Cerebellar nuclear complex (tissue), 1 donor: ENCODE measurements around the gene CTNNA3.

Experiments
- DNase-seq, 2 experiments: peaks; one replicate each; lab custom pipeline; 2025; lab: John Stamatoyannopoulos, UW

CTNNA3 gene

DNA sequence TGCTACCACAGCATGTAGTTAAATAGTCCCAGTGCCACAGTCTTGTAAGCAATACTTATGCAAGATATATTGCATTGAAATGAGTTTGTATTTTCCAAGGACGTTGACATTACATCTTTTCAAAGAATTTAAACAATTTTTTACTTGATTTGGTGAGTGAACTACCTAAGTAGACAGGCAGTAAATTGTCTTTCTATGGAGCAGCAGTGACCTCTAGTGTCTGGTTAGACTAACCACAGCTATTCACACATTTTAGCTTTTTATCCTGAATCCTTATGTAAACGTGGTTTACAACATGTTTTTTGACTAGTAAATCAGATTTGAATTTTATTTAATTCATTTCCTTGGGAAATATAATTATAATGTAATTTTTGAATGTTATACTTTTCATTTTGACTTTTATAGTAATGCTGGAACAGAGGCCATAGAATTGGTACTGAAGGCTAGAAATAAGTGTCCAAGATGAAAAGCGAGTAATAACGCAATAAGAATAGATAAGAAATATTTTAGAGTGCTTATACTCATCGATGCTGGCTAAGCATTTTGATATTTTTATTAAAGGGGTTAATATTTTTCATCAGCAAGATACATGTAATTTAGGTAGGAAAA lies 764.6 kb downstream of the CTNNA3 start:
- peak in 1 of 2 experiments; percentile 40 for DNase-seq

DNA sequence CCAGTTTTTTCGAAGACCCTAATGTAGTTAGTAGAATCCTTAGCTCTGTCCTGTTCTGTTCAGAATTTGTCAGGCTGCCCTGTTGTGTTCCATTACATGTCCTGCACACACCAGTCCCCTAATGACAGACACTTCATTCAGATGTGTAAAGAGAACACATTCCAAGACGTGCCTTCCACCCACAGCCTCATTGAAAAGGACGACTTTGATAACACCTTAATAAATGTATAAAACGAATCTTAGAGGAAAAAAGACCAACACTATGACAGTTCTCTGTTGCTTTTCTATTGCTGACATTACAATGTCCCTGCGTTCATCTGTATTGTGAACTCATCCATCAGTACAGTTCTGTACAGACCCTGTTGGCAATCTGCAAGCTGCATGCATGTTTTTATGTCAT lies 766.6 kb downstream of the CTNNA3 start:
- DNase-seq = no peak

- DNase-seq = no peak
Observed at GRCh38 chr10:66928776-66929175, 767.2 kb downstream of the CTNNA3 start.

GRCh38 chr10:66927971-66928770 lies 767.8 kb downstream of the CTNNA3 start:
- DNase-seq = peak in 1 of 2 experiments; percentile 49

DNA sequence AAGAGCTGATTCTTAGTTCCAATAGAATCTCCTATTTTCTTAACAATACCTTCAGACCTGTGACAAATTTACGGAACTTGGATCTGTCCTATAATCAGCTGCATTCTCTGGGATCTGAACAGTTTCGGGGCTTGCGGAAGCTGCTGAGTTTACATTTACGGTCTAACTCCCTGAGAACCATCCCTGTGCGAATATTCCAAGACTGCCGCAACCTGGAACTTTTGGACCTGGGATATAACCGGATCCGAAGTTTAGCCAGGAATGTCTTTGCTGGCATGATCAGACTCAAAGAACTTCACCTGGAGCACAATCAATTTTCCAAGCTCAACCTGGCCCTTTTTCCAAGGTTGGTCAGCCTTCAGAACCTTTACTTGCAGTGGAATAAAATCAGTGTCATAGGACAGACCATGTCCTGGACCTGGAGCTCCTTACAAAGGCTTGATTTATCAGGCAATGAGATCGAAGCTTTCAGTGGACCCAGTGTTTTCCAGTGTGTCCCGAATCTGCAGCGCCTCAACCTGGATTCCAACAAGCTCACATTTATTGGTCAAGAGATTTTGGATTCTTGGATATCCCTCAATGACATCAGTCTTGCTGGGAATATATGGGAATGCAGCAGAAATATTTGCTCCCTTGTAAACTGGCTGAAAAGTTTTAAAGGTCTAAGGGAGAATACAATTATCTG lies 768.6 kb downstream of the CTNNA3 start:
- DNase-seq = peak in 1 of 2 experiments; percentile 49

DNA sequence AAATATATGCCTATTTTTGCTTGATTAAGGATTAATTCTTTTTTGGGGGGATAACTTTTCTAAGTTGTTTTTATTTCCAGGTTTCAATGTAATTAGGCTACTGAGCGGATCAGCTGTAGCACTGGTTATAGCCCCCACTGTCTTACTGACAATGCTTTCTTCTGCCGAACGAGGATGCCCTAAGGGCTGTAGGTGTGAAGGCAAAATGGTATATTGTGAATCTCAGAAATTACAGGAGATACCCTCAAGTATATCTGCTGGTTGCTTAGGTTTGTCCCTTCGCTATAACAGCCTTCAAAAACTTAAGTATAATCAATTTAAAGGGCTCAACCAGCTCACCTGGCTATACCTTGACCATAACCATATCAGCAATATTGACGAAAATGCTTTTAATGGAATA lies 769.2 kb downstream of the CTNNA3 start:
- DNase-seq = no peak

DNA sequence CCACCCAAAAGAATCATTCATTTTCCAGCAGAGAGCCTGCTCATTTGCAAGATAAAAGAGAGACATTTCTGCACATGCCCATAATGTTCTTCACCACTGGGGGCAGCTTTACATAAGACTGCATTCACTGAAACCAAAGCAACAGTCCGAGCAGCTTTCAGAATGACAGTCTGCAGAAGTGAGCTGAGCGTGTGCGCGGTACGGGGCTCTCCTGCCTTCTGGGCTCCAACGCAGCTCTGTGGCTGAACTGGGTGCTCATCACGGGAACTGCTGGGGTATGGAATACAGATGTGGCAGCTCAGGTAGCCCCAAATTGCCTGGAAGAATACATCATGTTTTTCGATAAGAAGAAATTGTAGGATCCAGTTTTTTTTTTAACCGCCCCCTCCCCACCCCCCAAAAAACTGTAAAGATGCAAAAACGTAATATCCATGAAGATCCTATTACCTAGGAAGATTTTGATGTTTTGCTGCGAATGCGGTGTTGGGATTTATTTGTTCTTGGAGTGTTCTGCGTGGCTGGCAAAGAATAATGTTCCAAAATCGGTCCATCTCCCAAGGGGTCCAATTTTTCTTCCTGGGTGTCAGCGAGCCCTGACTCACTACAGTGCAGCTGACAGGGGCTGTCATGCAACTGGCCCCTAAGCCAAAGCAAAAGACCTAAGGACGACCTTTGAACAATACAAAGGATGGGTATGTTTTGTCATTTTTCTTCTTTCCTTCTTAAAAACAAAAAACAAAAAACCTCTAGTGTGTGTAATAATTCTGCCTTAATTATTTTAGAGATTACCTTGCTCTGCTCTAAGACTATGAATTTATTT lies 769.9 kb downstream of the CTNNA3 start, which contains the start of gene LRRTM3:
LRRTM3 (plus strand) TSS at position 141 of the 820 bp plus-strand sequence.
- peak; percentile 6 to 77 for DNase-seq

- no peak for DNase-seq
Observed at GRCh38 chr10:66925373-66925772, 770.6 kb downstream of the CTNNA3 start.

- no peak for DNase-seq
Observed at GRCh38 chr10:66924674-66925345, 771.2 kb downstream of the CTNNA3 start.

DNA sequence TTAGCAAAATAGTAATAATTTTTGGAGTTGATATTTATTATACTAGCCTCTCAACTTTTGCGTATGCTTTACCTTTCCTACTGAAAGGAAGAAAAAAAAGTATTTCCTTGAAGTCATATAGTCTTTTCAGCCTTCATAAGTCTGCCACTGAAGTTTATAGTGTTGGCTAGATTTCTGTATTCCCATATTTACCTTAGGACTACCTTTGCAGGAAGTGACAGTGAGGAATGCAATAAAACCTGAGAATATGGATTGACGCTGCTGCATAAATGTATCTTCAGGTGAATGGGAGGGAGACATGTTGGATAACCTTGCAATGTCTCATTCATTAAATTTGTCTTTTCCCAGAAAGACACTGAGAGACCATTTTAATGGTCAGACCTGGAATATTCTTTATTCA lies 776.7 kb downstream of the CTNNA3 start:
- DNase-seq = no peak

- no peak for DNase-seq
Observed at GRCh38 chr10:66917104-66917503, 778.9 kb downstream of the CTNNA3 start.

DNA sequence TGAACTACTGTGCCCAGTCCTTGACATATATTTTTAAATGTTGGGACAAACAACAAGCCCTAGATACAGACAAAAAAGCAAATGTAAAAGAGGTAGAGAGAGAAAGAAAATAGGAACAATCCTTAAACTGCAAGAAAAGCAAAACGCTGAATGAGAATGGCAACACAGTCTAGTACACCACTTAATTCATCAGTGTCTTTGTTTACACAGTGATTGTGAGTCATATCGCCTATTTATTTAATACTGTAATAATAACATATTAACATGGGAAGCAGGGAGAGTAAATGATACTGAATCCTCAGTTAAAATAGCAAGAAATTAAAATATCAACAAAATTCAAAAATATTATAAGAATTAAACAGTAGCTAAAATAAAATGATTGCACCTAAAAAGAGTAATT lies 780.0 kb downstream of the CTNNA3 start:
- no peak for DNase-seq

GRCh38 chr10:66910671-66911070 lies 785.3 kb downstream of the CTNNA3 start:
- no peak for DNase-seq

DNA sequence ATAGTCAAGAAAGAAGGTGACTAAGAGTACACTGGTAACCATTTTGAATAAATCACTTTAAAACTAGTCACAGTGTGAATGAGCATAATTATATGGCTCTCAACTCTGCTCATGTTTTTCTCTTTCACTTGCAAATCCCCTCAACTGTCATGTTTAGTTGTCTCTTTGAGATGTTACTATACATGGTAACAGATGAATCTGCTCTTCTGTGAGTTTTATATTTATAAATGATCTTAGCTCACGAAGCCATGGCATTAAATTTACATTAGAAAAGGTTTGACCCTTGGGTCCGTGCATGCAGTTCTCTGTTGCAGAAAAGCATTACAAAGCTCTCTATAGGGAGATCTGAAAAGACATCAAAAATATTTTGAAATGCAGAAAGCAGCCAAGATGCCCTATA lies 803.1 kb downstream of the CTNNA3 start:
- no peak for DNase-seq

DNA sequence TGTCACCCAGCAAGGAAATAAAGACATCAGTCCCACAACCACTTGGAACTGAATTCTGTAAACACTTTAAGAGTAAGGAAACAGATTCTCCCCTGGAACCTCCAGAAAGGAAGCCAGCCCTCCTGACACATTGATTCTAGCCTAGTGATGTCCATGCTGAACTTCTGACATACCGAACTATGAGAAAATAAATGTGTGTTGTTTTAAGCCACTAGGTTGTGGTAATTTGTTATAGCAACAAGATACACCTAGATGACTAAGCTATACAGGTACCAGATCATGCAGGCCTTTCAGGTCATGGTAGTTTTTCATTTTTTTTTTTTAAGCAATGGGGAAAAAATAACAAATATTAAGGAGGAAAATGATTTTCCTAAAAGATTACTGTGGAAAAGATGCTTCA lies 807.8 kb downstream of the CTNNA3 start:
- DNase-seq = no peak

DNA sequence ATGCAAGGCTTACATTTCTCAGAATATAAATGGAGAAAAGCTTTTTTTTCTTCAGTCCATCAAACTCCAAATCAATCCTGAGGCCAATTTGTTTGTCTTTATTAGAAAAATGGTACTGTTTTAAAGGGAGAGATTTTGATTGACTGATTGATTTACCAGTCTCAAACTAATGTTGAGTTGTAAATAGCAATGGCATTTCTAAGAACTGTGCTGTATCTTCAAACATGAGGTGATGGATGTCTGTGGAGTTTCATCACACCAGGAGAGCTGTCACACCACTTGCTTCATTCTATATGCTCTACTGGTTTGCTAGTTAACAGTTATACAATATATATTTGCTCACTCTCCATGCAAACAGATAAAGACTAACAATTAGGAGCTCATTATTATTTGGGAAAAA lies 809.1 kb downstream of the CTNNA3 start:
- no peak for DNase-seq

DNA sequence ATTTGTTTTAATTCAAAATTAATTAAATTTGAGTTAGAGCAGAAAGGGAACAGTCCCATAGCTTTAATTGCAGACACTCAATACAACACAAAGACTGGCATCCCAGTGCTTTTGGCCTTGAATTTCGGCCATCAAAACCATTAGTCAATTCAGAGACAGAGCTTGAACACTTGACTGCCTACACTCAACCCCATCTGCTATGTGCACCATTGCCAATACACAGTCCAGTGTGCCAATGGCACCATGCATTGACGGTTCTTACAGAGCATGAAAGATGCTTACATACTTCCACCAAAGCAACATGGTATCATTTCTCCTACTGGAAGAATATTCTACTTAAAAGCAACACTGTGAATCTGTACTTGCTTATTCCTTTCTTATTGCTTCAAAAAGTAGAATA lies 813.7 kb downstream of the CTNNA3 start:
- DNase-seq = peak; percentile 30 to 73

DNA sequence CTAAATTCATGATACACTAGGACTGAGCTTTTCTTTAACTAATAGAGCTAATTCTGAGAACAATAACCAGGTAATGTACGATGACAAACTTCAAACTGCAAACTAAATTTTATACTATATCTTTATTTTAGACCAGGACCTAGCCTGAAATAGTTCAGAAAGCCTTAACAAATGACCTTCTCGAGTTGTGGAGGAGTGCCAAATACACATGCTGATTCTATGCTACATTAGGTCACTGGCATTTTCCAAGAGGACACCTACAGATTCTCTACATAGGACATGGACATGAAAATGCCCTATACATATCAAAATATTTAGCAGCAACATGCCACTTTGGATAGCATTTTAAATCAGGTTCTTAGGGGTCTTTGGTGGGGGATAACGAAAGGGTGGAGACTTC lies 814.2 kb downstream of the CTNNA3 start:
- DNase-seq = no peak

DNA sequence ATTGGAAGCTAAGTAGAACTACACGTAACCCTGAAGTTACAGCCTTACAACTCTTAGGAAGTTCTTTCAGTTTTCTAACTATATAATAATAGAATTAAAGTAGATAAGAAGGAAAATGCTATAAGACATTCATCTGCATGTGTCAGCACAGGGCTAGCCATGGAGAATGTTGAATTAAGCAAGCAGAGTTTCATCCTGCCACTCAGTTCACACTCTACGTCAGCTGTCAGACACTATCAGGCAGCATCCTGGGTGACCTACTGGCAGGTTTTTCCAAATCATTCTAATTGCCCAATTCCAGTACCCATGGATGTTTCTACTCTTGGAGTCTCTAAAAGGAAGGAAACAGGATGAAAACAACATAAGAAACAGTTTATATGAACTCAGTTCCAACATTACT lies 815.2 kb downstream of the CTNNA3 start:
- DNase-seq = no peak

- no peak for DNase-seq
Observed at GRCh38 chr10:66880292-66880691, 815.7 kb downstream of the CTNNA3 start.

DNA sequence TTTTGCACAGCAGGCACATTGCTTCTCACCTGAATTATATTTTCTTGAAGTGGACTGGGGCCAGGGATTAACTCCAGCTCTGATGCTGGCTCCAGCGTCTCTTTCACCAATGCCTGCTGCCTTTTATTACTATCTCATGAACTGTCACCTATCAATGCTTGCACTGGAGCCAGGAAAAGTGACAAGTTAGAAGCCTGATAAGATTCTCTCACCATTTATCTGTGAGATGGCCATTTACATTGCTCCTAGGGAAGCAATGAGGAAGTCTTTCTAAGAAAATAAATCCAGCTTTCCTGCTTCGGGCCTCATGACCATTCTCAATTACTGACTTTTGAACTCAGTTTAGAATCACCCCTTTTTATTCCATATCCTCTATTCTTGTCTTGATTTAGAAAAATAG lies 818.6 kb downstream of the CTNNA3 start:
- no peak for DNase-seq

DNA sequence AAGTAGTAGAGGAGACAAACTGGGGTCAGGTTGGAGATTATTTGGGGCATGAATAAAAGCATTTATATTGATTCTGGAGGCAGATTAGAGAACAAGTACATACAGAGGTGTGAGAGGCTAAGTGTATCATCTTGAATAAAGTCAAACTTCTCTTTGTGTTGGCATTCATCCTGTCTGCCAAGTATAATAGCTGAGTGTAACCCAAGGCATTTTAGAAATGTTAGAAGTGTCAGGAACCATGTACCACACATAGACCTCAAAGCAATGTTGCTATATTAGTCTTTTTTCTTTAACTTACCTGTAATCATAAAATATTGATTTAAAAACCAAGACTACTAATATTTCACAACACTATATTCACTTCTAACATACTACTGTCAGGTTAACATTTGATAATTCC lies 826.4 kb downstream of the CTNNA3 start:
- no peak for DNase-seq
